Gastrocnemius medialis (tissue), 4 donors: ENCODE measurements around the gene CACUL1.

Experiments
- CTCF ChIP-seq, 5 experiments: fragments of 450-650 bp in 3 of 5; fragments of 200-600 bp in 2 of 5; sonication (generic) in 2 of 5; IDR thresholded peaks in 4 of 5; conservative IDR thresholded peaks in 1 of 5; 1 replicate in 4 of 5; 2 replicates in 1 of 5; pipeline ENCODE4 v1.5.1; 2016 to 2019; ENCODE audit warnings: antibody characterized with exemption in 5 of 5, mild to moderate bottlenecking in 3 of 5, moderate library complexity in 3 of 5
- POLR2A ChIP-seq, 2 donors: fragments of 450-650 bp; IDR thresholded peaks; one replicate each; pipeline ENCODE4 v1.6.1; 2017; ENCODE audit warnings: antibody characterized with exemption in 2 of 2, mild to moderate bottlenecking in 2 of 2, moderate library complexity in 2 of 2

- TF ChIP-seq CTCF (IDR thresholded peaks at IDR 0.05 in 4 of 5, conservative IDR thresholded peaks at IDR 0.05 in 1 of 5) (no peak), POLR2A (IDR thresholded peaks at IDR 0.05) (no peak)
These were observed 25.0 kb downstream of the CACUL1 start for GRCh38 chr10:118729641-118730258.
